Suprapubic skin (tissue), 4 donors: ENCODE results near the gene CKAP4. TPM values are rescaled to one million over a fixed set of nuclear protein-coding genes. Genes with fewer than 3 reads are reported as not detected.

Experiments used
- DNase-seq, 2 donors: peaks; one replicate each; pipeline ENCODE4 v3.0.0-alpha.2; 2019; ENCODE audit warnings: low spot score in 2 of 2
- H3K27ac ChIP-seq: fragments of 200-600 bp; sonication (generic); one replicate; pipeline ENCODE4 v1.5.1; 2019
- H3K27me3 ChIP-seq: fragments of 200-600 bp; sonication (generic); one replicate; pipeline ENCODE4 v1.5.1; 2019
- H3K36me3 ChIP-seq: fragments of 200-600 bp; sonication (generic); one replicate; pipeline ENCODE4 v1.5.1; 2019
- H3K4me1 ChIP-seq: fragments of 200-600 bp; sonication (generic); one replicate; pipeline ENCODE4 v1.5.1; 2019
- H3K4me3 ChIP-seq: fragments of 200-600 bp; sonication (generic); one replicate; pipeline ENCODE4 v1.5.1; 2019; ENCODE audit warnings: mild to moderate bottlenecking
- H3K9me3 ChIP-seq: fragments of 200-600 bp; sonication (generic); one replicate; pipeline ENCODE4 v1.5.1; 2019
- EP300 ChIP-seq: sonication (generic); formaldehyde crosslinking; IDR thresholded peaks from one replicate; pipeline ENCODE4 v1.6.1; 2017; ENCODE audit warnings: antibody characterized with exemption
- POLR2A ChIP-seq, 2 donors: fragments of 450-650 bp; IDR thresholded peaks; one replicate each; pipeline ENCODE4 v1.6.1; 2017; ENCODE audit warnings: antibody characterized with exemption in 2 of 2, mild to moderate bottlenecking in 2 of 2, moderate library complexity in 2 of 2
- POLR2AphosphoS5 ChIP-seq, 3 donors: sonication (generic); formaldehyde crosslinking; IDR thresholded peaks; one replicate each; pipeline ENCODE4 v1.6.1; 2017; ENCODE audit warnings: antibody characterized with exemption in 3 of 3
- WGBS: methylation state at CpG from one replicate; pipeline ENCODE4 v1.1.5; 2018; 5-methylcytosine and 5-hydroxymethylcytosine counted together
- total RNA-seq, 4 donors: library from RNA; depleted of rRNA; stranded (reverse); fragments of >200 nt; gene quantifications; one replicate each; pipeline ENCODE4 v1.1.0, GENCODE V29; 2016
- TF ChIP-seq, protein P1 (sequence below), 2 donors: fragments of 200-600 bp in 1 of 2; fragments of 450-650 bp in 1 of 2; sonication (generic) in 1 of 2; IDR thresholded peaks; one replicate each; pipeline ENCODE4 v1.5.1; 2016 to 2019; ENCODE audit warnings: antibody characterized with exemption in 2 of 2, mild to moderate bottlenecking in 1 of 2, moderate library complexity in 1 of 2

Gene CKAP4
- total RNA-seq, 4 donors from 2014 or later = 38.5 to 75.3 (median 58.7) TPM

DNA sequence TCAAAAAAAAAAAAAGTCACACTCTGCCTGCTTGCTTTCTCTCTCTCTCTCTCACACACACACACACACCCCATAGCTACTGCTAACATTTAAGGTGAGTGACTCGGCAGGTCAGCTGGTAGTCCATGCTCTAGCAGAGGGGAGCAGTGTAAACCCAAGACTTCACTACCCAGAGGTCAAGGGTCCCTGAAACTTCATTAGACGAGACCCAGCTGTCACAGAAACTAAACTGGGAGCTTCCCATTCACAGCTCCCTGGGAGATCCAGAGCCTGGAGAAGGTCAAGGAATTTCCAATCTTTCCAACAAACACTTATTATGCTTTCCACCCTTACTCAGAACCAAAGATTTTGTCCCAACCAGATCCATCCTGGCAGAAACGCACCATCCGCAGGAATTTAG is 33.2 kb downstream of the CKAP4 start:
- Histone ChIP-seq H3K9me3 (no peaks in the 10 kb centered on the region), H3K27me3 (peaks cover 11% of the 10 kb centered on the region), H3K4me3 (no peak overlapping the region), H3K4me1 (no peaks in the 10 kb centered on the region), H3K36me3 (no peaks in the 10 kb centered on the region), H3K27ac (no peak overlapping the region)
- WGBS = 76% methylated on average over 4 of the region's 4 CpGs
- DNase-seq = no peak
- no peak for TF ChIP-seq EP300
- no peak for TF ChIP-seq POLR2AphosphoS5 (IDR thresholded peaks at IDR 0.05)
- TF ChIP-seq POLR2A (IDR thresholded peaks at IDR 0.05) = no peak
- TF ChIP-seq, protein P1, sequence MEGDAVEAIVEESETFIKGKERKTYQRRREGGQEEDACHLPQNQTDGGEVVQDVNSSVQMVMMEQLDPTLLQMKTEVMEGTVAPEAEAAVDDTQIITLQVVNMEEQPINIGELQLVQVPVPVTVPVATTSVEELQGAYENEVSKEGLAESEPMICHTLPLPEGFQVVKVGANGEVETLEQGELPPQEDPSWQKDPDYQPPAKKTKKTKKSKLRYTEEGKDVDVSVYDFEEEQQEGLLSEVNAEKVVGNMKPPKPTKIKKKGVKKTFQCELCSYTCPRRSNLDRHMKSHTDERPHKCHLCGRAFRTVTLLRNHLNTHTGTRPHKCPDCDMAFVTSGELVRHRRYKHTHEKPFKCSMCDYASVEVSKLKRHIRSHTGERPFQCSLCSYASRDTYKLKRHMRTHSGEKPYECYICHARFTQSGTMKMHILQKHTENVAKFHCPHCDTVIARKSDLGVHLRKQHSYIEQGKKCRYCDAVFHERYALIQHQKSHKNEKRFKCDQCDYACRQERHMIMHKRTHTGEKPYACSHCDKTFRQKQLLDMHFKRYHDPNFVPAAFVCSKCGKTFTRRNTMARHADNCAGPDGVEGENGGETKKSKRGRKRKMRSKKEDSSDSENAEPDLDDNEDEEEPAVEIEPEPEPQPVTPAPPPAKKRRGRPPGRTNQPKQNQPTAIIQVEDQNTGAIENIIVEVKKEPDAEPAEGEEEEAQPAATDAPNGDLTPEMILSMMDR (IDR thresholded peaks at IDR 0.05) = no peak

DNA sequence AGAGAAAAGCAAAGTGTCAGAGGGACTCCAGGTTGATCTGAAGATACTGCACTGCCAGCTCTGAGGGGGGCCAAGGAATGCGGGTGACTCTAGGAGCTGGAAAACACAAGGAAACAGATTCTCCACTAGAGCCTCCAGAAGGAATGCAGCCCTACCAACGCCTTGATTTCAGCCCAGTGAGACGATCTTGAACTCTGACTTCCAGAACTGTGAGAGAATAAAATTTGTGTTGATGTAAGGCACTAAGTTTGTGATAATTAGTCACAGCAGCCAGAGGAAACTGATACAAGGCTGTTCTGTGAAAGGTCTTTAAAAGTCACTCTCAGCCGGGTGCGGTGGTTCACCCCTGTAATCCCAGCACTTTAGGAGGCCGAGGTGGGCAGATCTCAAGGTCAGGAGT is 34.2 kb downstream of the CKAP4 start:
- Histone ChIP-seq H3K27ac (no peak overlapping the region), H3K4me1 (no peaks in the 10 kb centered on the region), H3K4me3 (no peak overlapping the region), H3K36me3 (no peaks in the 10 kb centered on the region), H3K9me3 (no peaks in the 10 kb centered on the region), H3K27me3 (peaks cover 11% of the 10 kb centered on the region)
- DNase-seq = no peak
- TF ChIP-seq, protein P1 (IDR thresholded peaks at IDR 0.05) = no peak
- TF ChIP-seq POLR2AphosphoS5 (IDR thresholded peaks at IDR 0.05) (no peak), POLR2A (IDR thresholded peaks at IDR 0.05) (no peak), EP300 (no peak)
- WGBS = 72% methylated on average over 6 of the region's 6 CpGs

DNA sequence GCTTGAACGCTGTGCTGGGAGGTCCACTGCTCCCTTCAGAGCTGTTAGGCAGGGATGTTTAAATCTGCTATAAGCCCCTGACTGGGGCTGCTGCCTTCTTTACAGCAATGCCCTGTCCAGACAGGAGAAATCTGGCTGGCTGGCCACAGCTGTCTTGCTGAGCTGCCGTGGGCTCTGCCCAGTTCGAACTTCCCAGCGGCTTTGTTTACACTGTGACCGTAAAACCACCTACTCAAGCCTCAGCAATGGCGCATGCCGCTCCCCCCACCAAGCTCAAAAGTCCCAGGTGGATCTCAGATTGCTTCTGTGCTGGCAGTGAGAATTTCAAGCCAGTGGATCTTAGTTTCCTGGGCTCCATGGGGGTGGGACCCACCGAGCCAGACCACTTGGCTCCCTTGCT is 35.8 kb downstream of the CKAP4 start:
- Histone ChIP-seq H3K4me3 (no peak overlapping the region), H3K27me3 (peaks cover 11% of the 10 kb centered on the region), H3K27ac (no peak overlapping the region), H3K36me3 (no peaks in the 10 kb centered on the region), H3K9me3 (no peaks in the 10 kb centered on the region), H3K4me1 (no peaks in the 10 kb centered on the region)
- no peak for TF ChIP-seq POLR2AphosphoS5 (IDR thresholded peaks at IDR 0.05)
- TF ChIP-seq POLR2A (IDR thresholded peaks at IDR 0.05) = no peak
- TF ChIP-seq, protein P1 (IDR thresholded peaks at IDR 0.05) = no peak
- no peak for TF ChIP-seq EP300
- no peak for DNase-seq
- 66% methylated on average over 6 of the region's 8 CpGs for WGBS

GRCh38 chr12:106205208-106206069 is 42.4 kb downstream of the CKAP4 start:
- TF ChIP-seq, protein P1 (IDR thresholded peaks at IDR 0.05) = no peak
- TF ChIP-seq POLR2AphosphoS5 (IDR thresholded peaks at IDR 0.05) (no peak), POLR2A (IDR thresholded peaks at IDR 0.05) (no peak), EP300 (no peak)
- H3K4me1 ChIP-seq = no peaks in the 10 kb centered on the region
- H3K27ac ChIP-seq = no peak overlapping the region
- H3K9me3 ChIP-seq = no peaks in the 10 kb centered on the region
- WGBS = 14% methylated on average over 3 of the region's 6 CpGs
- H3K36me3 ChIP-seq = no peaks in the 10 kb centered on the region
- DNase-seq = no peak
- no peak overlapping the region for H3K4me3 ChIP-seq
- no peaks in the 10 kb centered on the region for H3K27me3 ChIP-seq

DNA sequence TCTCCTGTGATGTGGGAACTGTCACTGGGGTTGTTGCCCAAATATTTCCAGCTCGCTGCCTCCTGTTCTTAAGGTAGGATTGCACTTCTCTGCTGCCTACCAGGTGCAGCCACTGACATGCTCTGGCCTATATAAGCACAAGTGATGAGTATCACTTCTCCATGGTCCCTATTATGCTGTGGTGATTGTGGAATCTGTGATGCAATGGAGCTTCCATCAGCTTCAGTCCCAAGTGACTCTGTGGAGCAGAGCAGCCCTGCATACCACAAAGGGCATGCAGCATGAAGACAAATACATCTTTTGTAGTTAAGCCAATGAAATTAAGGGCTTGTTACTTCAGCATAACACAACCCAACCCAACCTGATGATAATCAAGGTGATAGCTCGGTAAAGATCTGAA is 43.5 kb downstream of the CKAP4 start:
- no peaks in the 10 kb centered on the region for H3K9me3 ChIP-seq
- no peak for TF ChIP-seq EP300
- TF ChIP-seq POLR2A (IDR thresholded peaks at IDR 0.05) = no peak
- no peak for TF ChIP-seq POLR2AphosphoS5 (IDR thresholded peaks at IDR 0.05)
- TF ChIP-seq, protein P1 (IDR thresholded peaks at IDR 0.05) = no peak
- no peak overlapping the region for H3K4me3 ChIP-seq
- no peaks in the 10 kb centered on the region for H3K36me3 ChIP-seq
- 82% methylated on average over 2 of the region's 2 CpGs for WGBS
- H3K27ac ChIP-seq = no peak overlapping the region
- no peak for DNase-seq
- H3K27me3 ChIP-seq = no peaks in the 10 kb centered on the region
- no peaks in the 10 kb centered on the region for H3K4me1 ChIP-seq
